ENCODE data around the gene EMILIN3. TPM values are rescaled to one million over a fixed set of nuclear protein-coding genes. Genes with fewer than 3 reads are reported as not detected.

The EMILIN3 gene
- total RNA-seq, 4 donors from 2014 or later, result not detected

DNA sequence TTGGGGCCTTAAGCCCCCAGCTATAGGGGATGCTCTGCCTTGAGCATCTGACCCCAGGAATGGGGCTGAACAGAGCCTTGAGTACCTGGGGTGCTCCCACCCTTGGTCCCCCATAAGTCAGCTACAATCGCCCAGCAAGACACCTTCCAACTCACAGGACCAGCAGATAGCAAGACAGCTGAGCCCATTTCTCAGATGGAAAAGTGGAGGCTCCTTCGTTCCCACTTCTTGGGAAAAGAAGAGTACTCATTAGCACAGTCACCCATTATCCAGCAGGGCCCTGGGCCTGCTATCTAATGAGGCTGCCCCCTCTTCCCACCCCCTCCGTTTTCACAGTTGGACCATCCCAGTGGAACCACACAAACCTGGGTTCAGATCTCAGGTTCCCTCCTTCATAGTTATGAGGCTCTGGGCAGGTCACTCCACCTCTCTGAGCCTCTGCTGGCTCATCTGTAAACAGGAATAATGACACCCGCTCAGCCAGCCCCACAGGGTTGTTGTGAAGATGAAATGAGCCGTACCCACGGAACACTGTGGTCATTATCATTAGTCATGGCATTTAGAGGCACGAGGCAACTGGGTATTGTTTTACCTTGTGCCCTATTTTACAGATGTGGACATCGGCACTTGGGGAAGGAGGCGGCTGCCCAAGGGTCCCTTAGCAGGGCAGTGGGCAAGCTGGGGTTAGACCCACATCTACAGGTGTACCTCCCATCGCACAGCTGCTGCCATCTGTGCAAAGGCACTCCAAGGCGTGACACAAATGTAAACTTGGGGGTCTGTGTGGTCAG, 21.5 kb downstream of the EMILIN3 start:
- TF ChIP-seq, protein P1, sequence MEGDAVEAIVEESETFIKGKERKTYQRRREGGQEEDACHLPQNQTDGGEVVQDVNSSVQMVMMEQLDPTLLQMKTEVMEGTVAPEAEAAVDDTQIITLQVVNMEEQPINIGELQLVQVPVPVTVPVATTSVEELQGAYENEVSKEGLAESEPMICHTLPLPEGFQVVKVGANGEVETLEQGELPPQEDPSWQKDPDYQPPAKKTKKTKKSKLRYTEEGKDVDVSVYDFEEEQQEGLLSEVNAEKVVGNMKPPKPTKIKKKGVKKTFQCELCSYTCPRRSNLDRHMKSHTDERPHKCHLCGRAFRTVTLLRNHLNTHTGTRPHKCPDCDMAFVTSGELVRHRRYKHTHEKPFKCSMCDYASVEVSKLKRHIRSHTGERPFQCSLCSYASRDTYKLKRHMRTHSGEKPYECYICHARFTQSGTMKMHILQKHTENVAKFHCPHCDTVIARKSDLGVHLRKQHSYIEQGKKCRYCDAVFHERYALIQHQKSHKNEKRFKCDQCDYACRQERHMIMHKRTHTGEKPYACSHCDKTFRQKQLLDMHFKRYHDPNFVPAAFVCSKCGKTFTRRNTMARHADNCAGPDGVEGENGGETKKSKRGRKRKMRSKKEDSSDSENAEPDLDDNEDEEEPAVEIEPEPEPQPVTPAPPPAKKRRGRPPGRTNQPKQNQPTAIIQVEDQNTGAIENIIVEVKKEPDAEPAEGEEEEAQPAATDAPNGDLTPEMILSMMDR (IDR thresholded peaks at IDR 0.05; ENCODE audit: low read depth), result no peak

DNA sequence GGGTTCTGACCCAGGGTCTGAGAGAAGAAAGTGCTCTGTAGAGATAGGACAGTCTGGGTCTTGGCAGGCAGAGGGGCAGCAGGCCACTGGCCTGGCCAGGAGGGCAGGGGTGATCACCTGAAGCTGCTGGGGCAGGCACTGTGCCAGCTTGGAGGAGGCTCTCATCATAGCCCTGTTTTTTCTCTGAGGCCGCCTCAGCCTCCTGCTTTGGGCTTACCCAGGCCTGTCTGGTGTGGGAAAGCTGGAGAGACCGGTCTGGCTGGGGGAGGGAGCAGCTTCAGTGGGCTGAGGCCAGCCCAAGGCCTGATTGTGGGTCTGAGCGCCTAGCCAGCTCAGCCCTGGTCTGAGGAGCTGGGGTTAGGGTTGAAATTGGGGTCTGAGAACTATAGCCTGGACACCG, 22.1 kb downstream of the EMILIN3 start:
- TF ChIP-seq, protein P1 (IDR thresholded peaks at IDR 0.05; ENCODE audit: low read depth), result no peak

- TF ChIP-seq, protein P1 (IDR thresholded peaks at IDR 0.05; ENCODE audit: low read depth), result no peak
These were observed 23.8 kb downstream of the EMILIN3 start for GRCh38 chr20:41342474-41343464.

DNA sequence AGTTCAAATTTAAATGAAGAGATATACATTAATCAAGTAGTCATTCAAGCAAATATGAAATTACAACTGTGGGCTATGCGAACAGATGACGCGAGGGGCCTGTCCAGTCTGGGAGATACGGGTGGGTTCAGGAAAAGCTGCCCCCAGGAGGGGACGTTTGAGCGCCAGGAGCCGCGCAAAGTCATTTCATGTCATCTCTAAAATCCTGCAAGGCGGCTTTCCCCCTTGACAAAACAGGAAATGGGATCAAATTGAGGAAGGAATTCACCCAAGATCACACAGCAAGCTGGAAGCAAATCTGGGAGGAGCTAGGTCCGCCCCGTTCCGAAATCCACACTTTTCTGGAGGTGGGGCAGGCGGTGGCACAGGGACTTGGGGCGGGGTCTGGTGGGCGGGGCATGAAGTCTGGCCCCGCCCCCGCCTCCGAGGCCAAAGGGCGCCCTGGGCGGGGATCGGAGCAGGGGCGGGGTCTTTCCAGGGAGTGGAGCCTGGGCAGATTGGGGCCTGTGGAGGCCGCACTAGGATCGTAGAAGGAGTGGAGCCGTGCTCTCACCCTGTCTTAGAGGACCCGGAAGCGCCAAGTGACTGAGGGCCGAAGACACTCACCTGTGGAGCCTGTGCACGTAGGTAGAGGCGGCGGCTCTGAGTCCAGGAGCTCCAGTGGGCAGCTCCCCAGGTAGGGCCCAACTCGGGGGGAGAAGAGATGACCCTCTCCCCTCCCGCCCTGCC, 26.1 kb downstream of the EMILIN3 start, which contains the start of gene LPIN3:
TSS of gene LPIN3 (plus strand) at position 495 of the 729 bp plus-strand sequence. CDS start 4,983 bp downstream, outside the sequence.
- TF ChIP-seq, protein P1 (IDR thresholded peaks at IDR 0.05; ENCODE audit: low read depth), result no peak

- TF ChIP-seq, protein P1 (IDR thresholded peaks at IDR 0.05; ENCODE audit: low read depth), result no peak
These were observed 26.7 kb downstream of the EMILIN3 start for GRCh38 chr20:41339957-41340326.

- TF ChIP-seq, protein P1 (IDR thresholded peaks at IDR 0.05; ENCODE audit: low read depth), result no peak
These were observed 29.7 kb downstream of the EMILIN3 start for GRCh38 chr20:41336711-41337492.

Measured in subcutaneous adipose tissue (tissue), 4 donors.